GM12878 (cell line): ENCODE data around the gene DIRAS1. TPM values are rescaled to one million over a fixed set of nuclear protein-coding genes. Genes with fewer than 3 reads are reported as not detected.

Experiments
- ATAC-seq: fragments of 200-7000 bp; cut with Tn5 transposase; 3 replicates; pipeline ENCODE4 v1.9.1; 2020; ENCODE audit warnings: mild to moderate bottlenecking, moderate library complexity
- BruUV-seq: library from RNA; stranded (reverse); fragments of 400-500 nt; replicated peaks from 2 replicates; lab custom pipeline; 2021; lab: Mats Ljungman, UMichigan
- CTCF ChIA-PET: fragments of 300-600 bp; sonication (Branson Sonifier 250); formaldehyde crosslinking; extraction: SDS; loops from one replicate; lab custom pipeline; 2021; ENCODE audit warnings: inconsistent platforms; lab: Yijun Ruan, JAX
- POLR2A ChIA-PET: fragments of 350-600 bp; formaldehyde crosslinking; extraction: SDS; loops from one replicate; lab custom pipeline; 2021; ENCODE audit warnings: inconsistent platforms; lab: Charles Lee
- RAD21 ChIA-PET: fragments of 300-600 bp; sonication (Branson Sonifier 250); formaldehyde crosslinking; loops from one replicate; lab custom pipeline; 2023; ENCODE audit warnings: antibody characterized with exemption; ENCODE audit not compliant: unreplicated experiment; lab: Charles Lee
- SMC1A ChIA-PET: fragments of 300-600 bp; sonication (Branson Sonifier 250); formaldehyde crosslinking; loops from one replicate; lab custom pipeline; 2023; ENCODE audit not compliant: unreplicated experiment, uncharacterized antibody; lab: Charles Lee
- DNase-seq: peaks from one replicate; pipeline ENCODE4 v3.0.0-alpha.2; 2011; ENCODE audit warnings: low read depth, low spot score
- FAIRE-seq: peaks from 3 replicates; lab custom pipeline; 2011; peaks lifted over from hg19 to GRCh38; lab: Jason Lieb, UNC
- H2AFZ ChIP-seq: 2 replicates; pipeline ENCODE4 v1.6.0; 2011; ENCODE audit warnings: low read depth, low read length, control low read depth; ENCODE audit not compliant: control insufficient read depth
- H3K27ac ChIP-seq: 2 replicates; pipeline ENCODE4 v1.5.1; 2011; ENCODE audit warnings: control low read depth; ENCODE audit not compliant: control insufficient read depth, insufficient read depth
- H3K27me3 ChIP-seq, 2 experiments: replicated peaks in 1 of 2; 2 replicates each; pipeline versions ENCODE4 v1.6.0 to v1.6.1; 2011; ENCODE audit warnings: low read length in 1 of 2; ENCODE audit not compliant: control insufficient read depth in 2 of 2, insufficient read depth in 2 of 2
- H3K36me3 ChIP-seq, 2 experiments: 2 replicates each; pipeline ENCODE4 v1.5.1; 2011; ENCODE audit warnings: low read length in 1 of 2; ENCODE audit not compliant: control insufficient read depth in 2 of 2, insufficient read depth in 2 of 2
- H3K4me1 ChIP-seq: 2 replicates; pipeline ENCODE4 v1.6.1; 2011; ENCODE audit warnings: mild to moderate bottlenecking, low read length, moderate library complexity, mixed read lengths; ENCODE audit not compliant: control insufficient read depth, insufficient read depth
- H3K4me2 ChIP-seq: 2 replicates; pipeline ENCODE4 v1.6.0; 2011; ENCODE audit warnings: control low read depth; ENCODE audit not compliant: control insufficient read depth, insufficient read depth
- H3K4me3 ChIP-seq: fragments of 200-600 bp; sonication (generic); 2 replicates; pipeline ENCODE4 v1.5.1; 2016
- H3K79me2 ChIP-seq: 2 replicates; pipeline ENCODE4 v1.6.0; 2011; ENCODE audit warnings: low read length; ENCODE audit not compliant: control insufficient read depth, insufficient read depth
- H3K9ac ChIP-seq: 2 replicates; pipeline ENCODE4 v1.8.0; 2011; ENCODE audit warnings: low read length, control low read depth, mixed read lengths; ENCODE audit not compliant: control insufficient read depth, insufficient read depth
- H3K9me3 ChIP-seq: replicated peaks from 3 replicates; pipeline ENCODE4 v1.5.1; 2011; ENCODE audit warnings: mild to moderate bottlenecking, low read length; ENCODE audit not compliant: control insufficient read depth, insufficient read depth
- H4K20me1 ChIP-seq: 2 replicates; pipeline ENCODE4 v1.6.0; 2011; ENCODE audit not compliant: control insufficient read depth, insufficient read depth
- ATF2 ChIP-seq: IDR thresholded peaks from 2 replicates; pipeline ENCODE4 v1.6.1; 2012; ENCODE audit warnings: low read length, inconsistent platforms
- BCL3 ChIP-seq: IDR thresholded peaks from 2 replicates; pipeline ENCODE4 v1.6.1; 2011; ENCODE audit warnings: borderline replicate concordance, low read depth, mild to moderate bottlenecking, moderate library complexity, low read length; ENCODE audit not compliant: insufficient read depth, poor library complexity, severe bottlenecking
- CEBPB ChIP-seq, 2 experiments: fragments of 150-350 bp in 1 of 2; IDR thresholded peaks; 2 replicates each; pipeline ENCODE4 v1.6.1; 2012 to 2014; ENCODE audit warnings: low read depth in 2 of 2, low read length in 2 of 2, borderline replicate concordance in 1 of 2, inconsistent platforms in 1 of 2
- CEBPZ ChIP-seq: fragments of 150-350 bp; IDR thresholded peaks from 2 replicates; pipeline ENCODE4 v1.6.1; 2016; ENCODE audit warnings: low read depth, low read length
- EP300 ChIP-seq, 2 experiments: fragments of 150-350 bp in 1 of 2; IDR thresholded peaks; 2 replicates each; pipeline ENCODE4 v1.6.1; 2011 to 2012; ENCODE audit warnings: low read depth in 2 of 2, low read length in 2 of 2, borderline replicate concordance in 1 of 2, improper control_type of control experiment in 1 of 2, inconsistent platforms in 1 of 2; ENCODE audit not compliant: control insufficient read depth in 1 of 2
- KAT2A ChIP-seq: conservative IDR thresholded peaks from 2 replicates; pipeline ENCODE4 v1.6.1; 2011; ENCODE audit warnings: low read depth, low read length; ENCODE audit not compliant: control insufficient read depth
- KLF5 ChIP-seq: fragments of 450-650 bp; IDR thresholded peaks from 2 replicates; pipeline ENCODE4 v1.6.1; 2014; ENCODE audit warnings: mild to moderate bottlenecking; ENCODE audit not compliant: partially characterized antibody
- NR2C1 ChIP-seq: fragments of 450-650 bp; IDR thresholded peaks from 2 replicates; pipeline ENCODE4 v1.6.1; 2017; ENCODE audit warnings: antibody characterized with exemption, mild to moderate bottlenecking, moderate library complexity
- RELA ChIP-seq: fragments of 450-650 bp; IDR thresholded peaks from 2 replicates; pipeline ENCODE4 v1.8.0; 2014; ENCODE audit warnings: borderline replicate concordance; ENCODE audit not compliant: partially characterized antibody
- SMAD1 ChIP-seq: fragments of 450-650 bp; IDR thresholded peaks from 2 replicates; pipeline ENCODE4 v1.6.1; 2018; ENCODE audit warnings: mild to moderate bottlenecking, low read depth; ENCODE audit not compliant: partially characterized antibody
- SMC3 ChIP-seq: IDR thresholded peaks from 2 replicates; pipeline ENCODE4 v1.6.1; 2011; ENCODE audit warnings: low read length, improper control_type of control experiment, borderline replicate concordance
- SUZ12 ChIP-seq: fragments of 200-600 bp; sonication (generic); IDR thresholded peaks from one replicate; pipeline ENCODE4 v1.6.1; 2018; ENCODE audit warnings: antibody characterized with exemption, mild to moderate bottlenecking; ENCODE audit not compliant: unreplicated experiment
- TCF3 ChIP-seq: IDR thresholded peaks from 2 replicates; pipeline ENCODE4 v1.6.1; 2012; ENCODE audit warnings: low read depth, mild to moderate bottlenecking, low read length, borderline replicate concordance; ENCODE audit not compliant: insufficient read depth
- YBX1 ChIP-seq: fragments of 450-650 bp; IDR thresholded peaks from 2 replicates; pipeline ENCODE4 v1.6.1; 2016; ENCODE audit warnings: antibody characterized with exemption
- ZNF384 ChIP-seq: IDR thresholded peaks from 2 replicates; pipeline ENCODE4 v1.6.1; 2012; ENCODE audit warnings: low read depth, mild to moderate bottlenecking, low read length, improper control_type of control experiment, borderline replicate concordance
- whole genome bisulfite sequencing: methylation state at CpG from one replicate; pipeline ENCODE4 v1.1.6; 2016; ENCODE audit warnings: low lambda C conversion rate; ENCODE audit not compliant: insufficient replicate concordance, insufficient coverage; ENCODE audit errors: missing lambda C conversion rate; 5-methylcytosine and 5-hydroxymethylcytosine counted together
- in situ Hi-C: fragments of 300-500 bp; cut with MboI; formaldehyde crosslinking; loops from 9 replicates; pipeline ENCODE4 v1.14.3; 2018; ENCODE audit warnings: mixed read lengths
- intact Hi-C: fragments of 100-400 bp; cut with micrococcal nuclease; formaldehyde crosslinking; loops from one replicate; pipeline ENCODE4 v1.14.2; 2022; ENCODE audit not compliant: unreplicated experiment
- polyA plus RNA-seq, 11 experiments: library from polyadenylated mRNA; depleted of rRNA in 4 of 11; unstranded in 6 of 11; stranded (reverse) in 5 of 11; fragments of >200 nt; fragmentation: Nextera tagmentation in 4 of 11; fragmentation: Illumina TruSeq in 1 of 11; extraction: Ambion mirVana in 4 of 11; extraction: Trizol in 1 of 11; gene quantifications; 1 replicate in 1 of 11; 2 replicates in 10 of 11; pipeline versions ENCODE4 v1.2.1 to v1.2.3, GENCODE V29; 2011 to 2016; ENCODE audit warnings: inconsistent platforms in 2 of 11, missing spikeins in 2 of 11, low read depth in 1 of 11
- total RNA-seq, 4 experiments: library from RNA; depleted of rRNA in 3 of 4; stranded (reverse); fragments of >200 nt in 3 of 4; fragmentation: Illumina TruSeq in 1 of 4; extraction: Trizol in 1 of 4; gene quantifications; 2 replicates each; pipeline versions ENCODE4 v1.2.1 to v1.2.3, GENCODE V29; 2013 to 2021

The DIRAS1 gene
- total and polyA plus RNA-seq, 10 of the 15 experiments (the other 5 are each of a cell fraction or from before 2014, with no cell fraction given) = 0.04 to 0.18 (median 0.08) TPM; not detected in 3

GRCh38 chr19:2743099-2743498 is 21.9 kb upstream of the DIRAS1 start:
- Histone ChIP-seq H4K20me1 (no peaks in the 10 kb centered on the region), H3K9ac (no peak overlapping the region), H2AFZ (no peak overlapping the region), H3K9me3 (no peaks in the 10 kb centered on the region), H3K4me3 (no peak overlapping the region), H3K27ac (no peak overlapping the region), H3K36me3 (no peaks in the 10 kb centered on the region), H3K4me1 (peaks cover 8% of the 10 kb centered on the region), H3K4me2 (no peak overlapping the region), H3K79me2 (peaks cover 10% of the 10 kb centered on the region), H3K27me3 (no peaks in the 10 kb centered on the region)
- DNase-seq (no peak), ATAC-seq (no peak), FAIRE-seq (no peak)
- RAD21 ChIA-PET = no interaction called here
- POLR2A ChIA-PET = interaction anchor here (1.3 kb wide), 1 partner anchor 41 kb away, joined by 3 read pairs; no protein-coding TSS in a partner anchor
- intact Hi-C loops (loop anchor here (10.0 kb wide), 1 partner anchor 278 kb away; no protein-coding TSS in a partner anchor), in situ Hi-C loops (no loop called here)
- SMC1A ChIA-PET = no interaction called here
- CTCF ChIA-PET = interaction anchor here (1.1 kb wide), 1 partner anchor 95 kb away, joined by 4 read pairs; no protein-coding TSS in a partner anchor
- 54% methylated on average over 8 of the region's 8 CpGs for WGBS
- BruUV-seq = no TSS peak
- TF ChIP-seq SUZ12 (no peak), BCL3 (no peak), CEBPZ (no peak), YBX1 (no peak), SMC3 (no peak), CEBPB (IDR thresholded peaks at IDR 0.05; ENCODE audit: borderline replicate concordance in 1 of 2, low read depth in 2 of 2, low read length in 2 of 2) (no peak), SMAD1 (no peak), EP300 (IDR thresholded peaks at IDR 0.05; ENCODE audit: borderline replicate concordance in 1 of 2, control insufficient read depth in 1 of 2, low read depth in 2 of 2, low read length in 2 of 2) (no peak), KAT2A (no peak), ATF2 (no peak), KLF5 (no peak), TCF3 (no peak), RELA (no peak), NR2C1 (no peak), ZNF384 (no peak)
